Activated CD4-positive, alpha-beta memory T cell treated with anti-CD3 and anti-CD28 coated beads for 36 hours (primary cell): Measurements from ENCODE around the gene FGGY. TPM values are rescaled to one million over a fixed set of nuclear protein-coding genes. Genes with fewer than 3 reads are reported as not detected.
"Not testable (repeated sequence)": the region's sequence is repeated elsewhere in the genome, so short reads cannot be mapped to it uniquely, and the experiment has no call there.

Experiments used
- CTCF ChIA-PET: fragments of 350-600 bp; sonication (Branson Sonifier 250); formaldehyde crosslinking; loops from one replicate; lab custom pipeline; 2021; ENCODE audit warnings: antibody characterized with exemption, inconsistent platforms; lab: Charles Lee
- POLR2A ChIA-PET: fragments of 350-600 bp; sonication (Branson Sonifier 250); formaldehyde crosslinking; loops from one replicate; lab custom pipeline; 2021; ENCODE audit warnings: antibody characterized with exemption; lab: Charles Lee
- DNase-seq: peaks from one replicate; pipeline ENCODE4 v3.0.0-alpha.2; 2020
- H3K27ac Mint-ChIP-seq: one replicate; pipeline ENCODE4 v1.8.0; 2021; ENCODE audit warnings: mixed read lengths
- H3K27me3 Mint-ChIP-seq: one replicate; pipeline ENCODE4 v1.8.0; 2021; ENCODE audit warnings: mixed read lengths
- H3K36me3 Mint-ChIP-seq: one replicate; pipeline ENCODE4 v1.8.0; 2021; ENCODE audit warnings: mixed read lengths
- H3K4me1 Mint-ChIP-seq: one replicate; pipeline ENCODE4 v1.8.0; 2021; ENCODE audit warnings: low read depth, mixed read lengths
- H3K4me3 Mint-ChIP-seq: one replicate; pipeline ENCODE4 v1.8.0; 2021; ENCODE audit warnings: mild to moderate bottlenecking, mixed read lengths
- H3K9me3 Mint-ChIP-seq: one replicate; pipeline ENCODE4 v1.8.0; 2021; ENCODE audit warnings: mixed read lengths
- intact Hi-C: fragments of 100-400 bp; cut with micrococcal nuclease; formaldehyde crosslinking; loops from one replicate; pipeline ENCODE4 v1.15.1; 2023
- total RNA-seq, 2 experiments: library from RNA; stranded (reverse); gene quantifications; one replicate each; pipeline ENCODE4 v1.2.3, GENCODE V29; 2021

FGGY gene
- total RNA-seq, 2 experiments from 2014 or later = 10.2 TPM

- DNase-seq = no peak
- POLR2A ChIA-PET = no interaction called here
- intact Hi-C loops = no loop called here
- Mint-ChIP-seq H3K36me3 (no peaks in the 10 kb centered on the region), H3K4me1 (no peaks in the 10 kb centered on the region), H3K27me3 (no peaks in the 10 kb centered on the region), H3K9me3 (no peaks in the 10 kb centered on the region), H3K27ac (no peak overlapping the region), H3K4me3 (no peak overlapping the region)
- CTCF ChIA-PET = no interaction called here
Observed at GRCh38 chr1:59345221-59345620, 48.3 kb downstream of the FGGY start.

DNA sequence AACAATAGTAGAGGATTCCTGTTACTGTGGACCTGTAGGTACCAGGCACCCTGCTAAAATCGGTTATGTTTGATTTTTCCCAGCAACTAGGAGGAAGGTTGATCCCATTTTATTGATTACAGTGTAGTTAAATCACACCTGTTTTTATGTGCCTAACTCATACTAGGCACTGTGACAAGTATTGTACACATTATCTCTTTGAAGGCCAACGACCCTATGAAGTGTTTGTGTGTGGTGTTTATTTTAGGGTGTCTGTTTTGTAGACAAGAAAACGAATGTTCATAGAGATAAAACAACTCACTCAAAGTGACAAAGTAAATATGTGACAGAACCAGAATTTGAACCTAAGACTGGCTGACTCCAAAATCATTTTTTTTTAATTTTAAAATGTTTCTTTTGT is 49.5 kb downstream of the FGGY start:
- ChIA-PET CTCF (no interaction called here), POLR2A (no interaction called here)
- H3K4me3 Mint-ChIP-seq = no peak overlapping the region
- no peaks in the 10 kb centered on the region for H3K4me1 Mint-ChIP-seq
- no peaks in the 10 kb centered on the region for H3K9me3 Mint-ChIP-seq
- no peak overlapping the region for H3K27ac Mint-ChIP-seq
- intact Hi-C loops = no loop called here
- DNase-seq = no peak
- H3K36me3 Mint-ChIP-seq = no peaks in the 10 kb centered on the region
- H3K27me3 Mint-ChIP-seq = no peaks in the 10 kb centered on the region

GRCh38 chr1:59349101-59349500 is 52.2 kb downstream of the FGGY start:
- Mint-ChIP-seq H3K36me3 (no peaks in the 10 kb centered on the region), H3K4me3 (no peak overlapping the region), H3K4me1 (no peaks in the 10 kb centered on the region), H3K27me3 (no peaks in the 10 kb centered on the region), H3K9me3 (no peaks in the 10 kb centered on the region), H3K27ac (no peak overlapping the region)
- ChIA-PET CTCF (no interaction called here), POLR2A (no interaction called here)
- intact Hi-C loops = no loop called here
- DNase-seq = no peak

- Mint-ChIP-seq H3K27me3 (no peaks in the 10 kb centered on the region), H3K9me3 (no peaks in the 10 kb centered on the region), H3K4me3 (no peak overlapping the region), H3K27ac (no peak overlapping the region), H3K4me1 (peaks cover 8% of the 10 kb centered on the region), H3K36me3 (no peaks in the 10 kb centered on the region)
- ChIA-PET POLR2A (no interaction called here), CTCF (no interaction called here)
- intact Hi-C loops = no loop called here
- no peak for DNase-seq
Observed at GRCh38 chr1:59350521-59350920, 53.6 kb downstream of the FGGY start.

- no peaks in the 10 kb centered on the region for H3K36me3 Mint-ChIP-seq
- no peaks in the 10 kb centered on the region for H3K9me3 Mint-ChIP-seq
- intact Hi-C loops = no loop called here
- DNase-seq = no peak
- H3K27ac Mint-ChIP-seq = no peak overlapping the region
- H3K4me3 Mint-ChIP-seq = no peak overlapping the region
- ChIA-PET CTCF (no interaction called here), POLR2A (no interaction called here)
- peaks cover 8% of the 10 kb centered on the region for H3K4me1 Mint-ChIP-seq
- H3K27me3 Mint-ChIP-seq = no peaks in the 10 kb centered on the region
Observed at GRCh38 chr1:59352065-59352464, 55.2 kb downstream of the FGGY start.

GRCh38 chr1:59353453-59353852 is 56.6 kb downstream of the FGGY start:
- intact Hi-C loops = no loop called here
- no peaks in the 10 kb centered on the region for H3K36me3 Mint-ChIP-seq
- POLR2A ChIA-PET = no interaction called here

GRCh38 chr1:59354239-59354638 is 57.3 kb downstream of the FGGY start:
- POLR2A ChIA-PET, DNase-seq, H3K4me3 Mint-ChIP-seq, H3K4me1 Mint-ChIP-seq, H3K36me3 Mint-ChIP-seq, H3K27me3 Mint-ChIP-seq, CTCF ChIA-PET, H3K9me3 Mint-ChIP-seq: not testable (repeated sequence)
- peak overlapping the region; percentile 59 for H3K27ac Mint-ChIP-seq
- intact Hi-C loops = loop anchor here (2.0 kb wide), 1 partner anchor 79 kb away; no protein-coding TSS in a partner anchor

More at GRCh38 chr1:59353453-59353852, 56.6 kb downstream of the FGGY start:
- no peak overlapping the region for H3K4me3 Mint-ChIP-seq
- H3K9me3 Mint-ChIP-seq = no peaks in the 10 kb centered on the region
- no peak for DNase-seq
- no peak overlapping the region for H3K27ac Mint-ChIP-seq
- CTCF ChIA-PET = no interaction called here
- H3K4me1 Mint-ChIP-seq = peaks cover 8% of the 10 kb centered on the region
- no peaks in the 10 kb centered on the region for H3K27me3 Mint-ChIP-seq

DNA sequence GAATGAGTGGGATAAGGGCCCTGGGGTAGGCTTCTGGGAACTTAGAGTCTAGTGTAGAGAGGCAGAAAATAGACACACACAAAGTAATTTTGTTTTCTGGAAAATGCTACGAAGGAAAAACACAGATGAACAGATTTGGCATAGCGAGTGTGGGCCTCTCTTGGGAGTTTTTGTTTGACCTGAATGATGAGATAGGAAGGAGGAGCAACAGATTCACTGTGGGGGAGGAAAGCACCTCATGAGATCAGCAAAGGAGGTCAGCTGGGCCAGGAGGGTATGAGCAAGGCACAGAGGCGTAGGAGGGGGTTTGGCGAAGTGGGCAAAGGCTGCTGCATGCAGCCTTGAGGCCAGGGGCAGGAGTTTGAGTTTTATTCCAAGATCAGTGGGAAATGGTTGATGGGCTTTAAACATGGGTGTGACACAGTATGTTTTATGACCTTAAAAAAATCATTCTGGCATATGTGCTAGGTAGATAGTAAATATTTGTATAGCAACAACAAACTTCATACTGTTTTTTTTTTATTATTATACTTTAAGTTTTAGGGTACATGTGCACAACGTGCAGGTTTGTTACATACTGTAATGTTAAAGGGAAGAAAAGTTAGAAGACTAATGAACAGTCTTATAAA is 57.9 kb downstream of the FGGY start:
- no peaks in the 10 kb centered on the region for H3K9me3 Mint-ChIP-seq
- no peaks in the 10 kb centered on the region for H3K36me3 Mint-ChIP-seq
- peak overlapping the region; percentile 59 for H3K27ac Mint-ChIP-seq
- peaks cover 8% of the 10 kb centered on the region for H3K4me1 Mint-ChIP-seq
- ChIA-PET CTCF (interaction anchor here (1.0 kb wide), 1 partner anchor 11 kb away, joined by 3 read pairs; no protein-coding TSS in a partner anchor), POLR2A (no interaction called here)
- intact Hi-C loops = loop anchor here (1.0 to 2.0 kb wide), 2 partner anchors 22 to 78 kb away; no protein-coding TSS in a partner anchor
- DNase-seq = peak; percentile 38
- no peaks in the 10 kb centered on the region for H3K27me3 Mint-ChIP-seq
- no peak overlapping the region for H3K4me3 Mint-ChIP-seq

DNA sequence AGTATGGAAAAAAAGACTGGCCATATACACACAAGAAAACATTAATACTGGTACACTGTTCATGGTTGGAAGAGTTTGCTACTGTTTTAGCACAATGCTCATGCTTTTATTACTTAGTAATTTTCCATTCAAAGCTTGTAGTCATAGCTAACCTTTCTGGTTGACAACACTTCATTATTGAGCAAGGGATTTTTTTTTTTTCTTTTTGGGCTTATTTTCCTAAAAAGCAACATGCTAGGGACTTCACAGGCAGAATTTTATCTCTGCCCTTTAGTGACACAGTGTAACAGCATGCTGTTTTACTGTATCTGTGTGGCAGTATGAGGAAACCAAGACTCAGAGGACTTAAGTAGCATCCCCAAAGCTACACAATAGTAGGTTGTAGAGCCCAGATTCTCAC is 58.5 kb downstream of the FGGY start:
- Mint-ChIP-seq H3K9me3 (no peaks in the 10 kb centered on the region), H3K27ac (peak overlapping the region; percentile 30), H3K4me1 (peaks cover 8% of the 10 kb centered on the region), H3K27me3 (no peaks in the 10 kb centered on the region), H3K4me3 (no peak overlapping the region), H3K36me3 (no peaks in the 10 kb centered on the region)
- no peak for DNase-seq
- ChIA-PET CTCF (interaction anchor here (1.0 kb wide), 1 partner anchor 12 kb away, joined by 3 read pairs; no protein-coding TSS in a partner anchor), POLR2A (no interaction called here)
- intact Hi-C loops = loop anchor here (1.0 to 2.0 kb wide), 2 partner anchors 22 to 77 kb away; no protein-coding TSS in a partner anchor

GRCh38 chr1:59356627-59357026 is 59.7 kb downstream of the FGGY start:
- Mint-ChIP-seq H3K9me3 (no peaks in the 10 kb centered on the region), H3K27ac (no peak overlapping the region), H3K4me3 (no peak overlapping the region), H3K27me3 (no peaks in the 10 kb centered on the region), H3K36me3 (no peaks in the 10 kb centered on the region), H3K4me1 (peaks cover 8% of the 10 kb centered on the region)
- DNase-seq = no peak
- ChIA-PET CTCF (interaction anchor here (0.6 kb wide), 1 partner anchor 506 kb away, joined by 3 read pairs; no protein-coding TSS in a partner anchor), POLR2A (no interaction called here)
- intact Hi-C loops = no loop called here

GRCh38 chr1:59357645-59358320 is 60.9 kb downstream of the FGGY start:
- H3K9me3 Mint-ChIP-seq = no peaks in the 10 kb centered on the region
- POLR2A ChIA-PET = no interaction called here
- no peak for DNase-seq
- no peak overlapping the region for H3K27ac Mint-ChIP-seq
- H3K27me3 Mint-ChIP-seq = no peaks in the 10 kb centered on the region
- H3K4me3 Mint-ChIP-seq = no peak overlapping the region
- H3K36me3 Mint-ChIP-seq = no peaks in the 10 kb centered on the region
- CTCF ChIA-PET = no interaction called here
- intact Hi-C loops = no loop called here
- H3K4me1 Mint-ChIP-seq = peaks cover 8% of the 10 kb centered on the region

DNA sequence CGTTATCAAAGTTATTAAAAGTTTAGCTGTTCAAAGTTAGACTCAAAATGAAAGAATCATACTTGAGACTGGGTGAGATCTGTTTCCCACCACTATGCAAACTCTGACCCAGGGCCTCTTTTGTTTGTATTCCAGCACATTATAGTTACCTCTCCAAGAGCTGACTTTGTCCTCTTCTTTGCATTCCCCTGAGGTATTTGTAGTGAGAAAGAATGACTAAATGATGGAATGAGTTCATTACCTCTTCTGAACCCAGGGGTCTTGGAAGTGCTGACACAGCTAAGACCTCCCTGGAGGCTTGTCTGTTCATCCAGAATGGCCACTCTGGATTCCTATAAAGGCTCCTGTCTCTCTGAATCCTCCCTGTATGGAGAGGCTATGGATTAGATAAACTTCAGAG is 62.4 kb downstream of the FGGY start:
- no peak overlapping the region for H3K4me3 Mint-ChIP-seq
- intact Hi-C loops = no loop called here

More for the DNA sequence above, 62.4 kb downstream of the FGGY start:
- Mint-ChIP-seq H3K9me3 (no peaks in the 10 kb centered on the region), H3K4me1 (peaks cover 8% of the 10 kb centered on the region), H3K27me3 (no peaks in the 10 kb centered on the region), H3K36me3 (no peaks in the 10 kb centered on the region), H3K27ac (no peak overlapping the region)
- POLR2A ChIA-PET = no interaction called here
- CTCF ChIA-PET = no interaction called here
- no peak for DNase-seq
